HG02610 (cell line): Measurements from ENCODE around the gene C1orf87.
"Not testable (repeated sequence)": the region's sequence is repeated elsewhere in the genome, so short reads cannot be mapped to it uniquely, and the experiment has no call there.

ENCODE experiments used
- ATAC-seq: cut with Tn5 transposase; IDR thresholded peaks from one replicate; pipeline ENCODE4 v1.9.1; 2021; ENCODE audit warnings: mild to moderate bottlenecking, moderate library complexity; ENCODE audit not compliant: unreplicated experiment

C1orf87 gene

GRCh38 chr1:59997479-59998115, 76.0 kb downstream of the C1orf87 start:
- ATAC-seq: no peak

- ATAC-seq: no peak
Observed at GRCh38 chr1:59994302-59995198, 79.0 kb downstream of the C1orf87 start.

GRCh38 chr1:59992040-59992820, 81.3 kb downstream of the C1orf87 start:
- no peak for ATAC-seq

- ATAC-seq: no peak
Observed at GRCh38 chr1:59990470-59990869, 83.1 kb downstream of the C1orf87 start.

GRCh38 chr1:59986516-59987310, 86.9 kb downstream of the C1orf87 start:
- ATAC-seq: no peak

- no peak for ATAC-seq
Observed at GRCh38 chr1:59985911-59986515, 87.6 kb downstream of the C1orf87 start.

- ATAC-seq: no peak
Observed at GRCh38 chr1:59979666-59980065, 93.9 kb downstream of the C1orf87 start.

GRCh38 chr1:59978511-59978910, 95.1 kb downstream of the C1orf87 start:
- no peak for ATAC-seq

- ATAC-seq: no peak
Observed at GRCh38 chr1:59978026-59978425, 95.5 kb downstream of the C1orf87 start.

- ATAC-seq: no peak
Observed at GRCh38 chr1:59977075-59977410, 96.5 kb downstream of the C1orf87 start.

- ATAC-seq: peak; percentile 40
Observed at GRCh38 chr1:59976194-59977074, 97.1 kb downstream of the C1orf87 start.

- no peak for ATAC-seq
Observed at GRCh38 chr1:59973719-59974118, 99.9 kb downstream of the C1orf87 start.

- no peak for ATAC-seq
Observed at GRCh38 chr1:59972216-59972927, 101.2 kb downstream of the C1orf87 start.

GRCh38 chr1:59971464-59971911, 102.1 kb downstream of the C1orf87 start:
- ATAC-seq: peak; percentile 70

- ATAC-seq: not testable (repeated sequence)
Observed at GRCh38 chr1:59969542-59970175, 103.9 kb downstream of the C1orf87 start.

GRCh38 chr1:59968746-59969145, 104.8 kb downstream of the C1orf87 start:
- not testable (repeated sequence) for ATAC-seq

- no peak for ATAC-seq
Observed at GRCh38 chr1:59967780-59968179, 105.8 kb downstream of the C1orf87 start.

GRCh38 chr1:59967141-59967697, 106.4 kb downstream of the C1orf87 start:
- ATAC-seq: no peak
